Measurements from ENCODE around the gene MDM1. TPM values are rescaled to one million over a fixed set of nuclear protein-coding genes. Genes with fewer than 3 reads are reported as not detected.

Gene MDM1
- total and polyA plus RNA-seq, 2 of the 13 experiments (the other 11 are each of a cell fraction or from before 2014, with no cell fraction given): 4.6 to 15.2 TPM

- TF ChIP-seq YEATS4 (CRISPR knock-in tag; IDR thresholded peaks at IDR 0.05; ENCODE audit: borderline replicate concordance): no peak
- TF ChIP-seq ZMYM4 (CRISPR knock-in tag; IDR thresholded peaks at IDR 0.05): peak; percentile 64
- TF ChIP-seq MAX (IDR thresholded peaks at IDR 0.05): 0 out of 2 replicates have a peak, but pooled peaks have one; percentile 35
- no peak for TF ChIP-seq ZNF761 (CRISPR knock-in tag; conservative IDR thresholded peaks at IDR 0.05)
- TF ChIP-seq ZNF530 (CRISPR knock-in tag; IDR thresholded peaks at IDR 0.05; ENCODE audit: low read depth): no peak
- 0 out of 4 replicates have a peak, but pooled peaks of 1 of the 2 experiments have one; percentile 20 for TF ChIP-seq POLR2A (IDR thresholded peaks at IDR 0.05; ENCODE audit: insufficient read depth in 1 of 2, low read depth in 2 of 2, low read length in 2 of 2)
- no peak for TF ChIP-seq PRDM10 (CRISPR knock-in tag; IDR thresholded peaks at IDR 0.05; ENCODE audit: low read depth)
- TF ChIP-seq ATF3 (CRISPR knock-in tag; IDR thresholded peaks at IDR 0.05): 0 out of 2 replicates have a peak, but pooled peaks have one; percentile 28
- no peak for TF ChIP-seq CSRNP1 (CRISPR knock-in tag; IDR thresholded peaks at IDR 0.05)
- TF ChIP-seq MLLT10 (CRISPR knock-in tag; IDR thresholded peaks at IDR 0.05): no peak
- no peak for TF ChIP-seq ZNF224 (CRISPR knock-in tag; IDR thresholded peaks at IDR 0.05)
- TF ChIP-seq TFAP4 (IDR thresholded peaks at IDR 0.05; ENCODE audit: borderline replicate concordance, low read depth): peak; percentile 48
- 0 out of 2 replicates have a peak, but pooled peaks have one; percentile 17 for TF ChIP-seq RXRB (CRISPR knock-in tag; IDR thresholded peaks at IDR 0.05; ENCODE audit: borderline replicate concordance)
- no peak for TF ChIP-seq EED (CRISPR knock-in tag; IDR thresholded peaks at IDR 0.05)
- peak; percentile 69 for TF ChIP-seq NR2F6 (IDR thresholded peaks at IDR 0.05)
- peak; percentile 64; the same call in 1 of the 2 replicates for TF ChIP-seq NR2F6 (CRISPR knock-in tag; IDR thresholded peaks at IDR 0.05)
- TF ChIP-seq EHMT2 (IDR thresholded peaks at IDR 0.05; ENCODE audit: borderline replicate concordance, low read depth, low read length): peak; percentile 88; the same call in 1 of the 2 replicates
- TF ChIP-seq MXI1 (IDR thresholded peaks at IDR 0.05; ENCODE audit: borderline replicate concordance, low read depth, low read length): no peak
- TF ChIP-seq DZIP1 (CRISPR knock-in tag; IDR thresholded peaks at IDR 0.05): no peak
- TF ChIP-seq EP300 (IDR thresholded peaks at IDR 0.05; ENCODE audit: low read depth in 2 of 2, low read length in 2 of 2): peak in 1 of 2 experiments; percentile 75; a peak in 2 of 4 replicates
- TF ChIP-seq EP300 (CRISPR knock-in tag; IDR thresholded peaks at IDR 0.05; ENCODE audit: borderline replicate concordance): no peak
These were observed 9.7 kb upstream of the MDM1 start (continued) for GRCh38 chr12:68341822-68342221.
